Central memory CD4-positive, alpha-beta T cell (primary cell): ENCODE data around the gene MYH10.

Experiments used
- DNase-seq: peaks from one replicate; pipeline ENCODE4 v3.0.0; 2022

The MYH10 gene

GRCh38 chr17:8602679-8603078 lies 27.8 kb downstream of the MYH10 start:
- no peak for DNase-seq

DNA sequence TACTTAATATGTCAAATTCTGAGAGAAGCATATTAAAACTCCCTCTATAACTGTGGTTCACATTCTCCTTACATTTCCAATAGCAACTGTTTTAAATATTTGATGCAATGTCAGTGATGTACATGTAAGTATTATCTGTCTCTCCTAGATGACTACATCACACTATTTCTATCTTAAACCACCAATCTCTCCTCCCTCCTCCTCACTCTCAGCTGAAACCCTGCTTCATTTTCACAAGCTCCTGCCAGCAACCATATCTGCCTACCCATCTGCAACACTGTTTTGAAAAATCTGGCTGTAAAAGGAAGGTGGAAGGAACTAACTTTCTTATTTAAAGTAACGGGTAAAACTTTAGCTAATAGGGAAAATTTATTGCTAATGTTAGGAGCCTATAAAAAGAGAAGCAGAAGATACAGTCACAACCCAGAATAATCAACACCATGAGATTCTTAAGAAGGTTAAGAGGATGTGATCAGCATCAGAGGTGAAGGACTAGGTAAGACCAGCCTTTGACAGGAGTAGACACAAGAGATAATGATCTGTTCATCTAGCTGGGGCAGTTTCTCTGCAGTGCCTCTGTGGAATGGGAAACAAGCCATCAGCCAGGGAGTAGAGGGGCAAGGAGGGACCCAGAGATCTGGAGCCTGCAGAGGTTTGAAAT lies 31.0 kb downstream of the MYH10 start:
- no peak for DNase-seq

DNA sequence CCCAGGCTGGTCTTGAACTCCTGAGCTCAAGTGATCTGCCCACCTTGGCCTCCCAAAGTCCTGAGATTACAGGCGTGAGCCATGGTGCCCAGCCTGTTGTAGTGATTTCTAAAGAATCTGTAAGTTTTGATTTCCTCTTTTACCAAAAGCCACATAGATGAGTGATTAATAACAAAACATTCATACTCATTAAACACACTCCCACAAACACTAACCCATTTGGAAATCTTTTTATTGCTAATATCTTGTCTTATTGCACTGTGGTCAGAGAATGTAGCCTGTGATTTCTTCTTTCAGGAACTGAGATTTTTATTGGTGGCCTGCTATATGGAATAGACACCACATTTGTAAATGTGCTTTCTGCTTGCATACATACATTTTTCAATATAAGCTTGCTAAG lies 31.6 kb downstream of the MYH10 start:
- no peak for DNase-seq

GRCh38 chr17:8593830-8594229 lies 36.7 kb downstream of the MYH10 start:
- DNase-seq, result no peak

GRCh38 chr17:8593276-8593675 lies 37.2 kb downstream of the MYH10 start:
- no peak for DNase-seq

- DNase-seq, result no peak
Measured at GRCh38 chr17:8588877-8589554, 41.5 kb downstream of the MYH10 start.

- no peak for DNase-seq
Measured at GRCh38 chr17:8586766-8587165, 43.8 kb downstream of the MYH10 start.

DNA sequence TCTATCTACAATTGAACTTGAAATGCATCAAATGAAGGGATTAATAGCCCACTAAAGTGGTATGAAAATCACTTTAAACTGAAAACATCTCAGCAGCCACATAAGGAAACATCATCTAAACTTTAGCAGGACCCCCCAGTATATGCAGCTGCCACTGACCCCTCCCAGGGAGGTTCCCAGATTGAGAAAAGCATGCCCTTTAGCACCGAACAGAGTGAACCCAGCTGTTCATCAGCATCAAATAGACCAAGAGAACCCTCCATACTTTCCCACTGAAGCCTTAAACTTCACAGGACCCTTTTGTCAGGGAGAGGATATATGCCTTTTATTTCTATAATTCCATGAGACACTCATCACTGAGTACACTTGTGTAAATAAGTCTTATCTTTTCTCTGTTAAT lies 44.6 kb downstream of the MYH10 start:
- no peak for DNase-seq

GRCh38 chr17:8583954-8584353 lies 46.6 kb downstream of the MYH10 start:
- DNase-seq, result no peak

- no peak for DNase-seq
Measured at GRCh38 chr17:8580952-8581658, 49.4 kb downstream of the MYH10 start.

GRCh38 chr17:8577868-8578267 lies 52.7 kb downstream of the MYH10 start:
- DNase-seq, result no peak

- no peak for DNase-seq
Measured at GRCh38 chr17:8576559-8577294, 53.8 kb downstream of the MYH10 start.

GRCh38 chr17:8574687-8575086 lies 55.8 kb downstream of the MYH10 start:
- no peak for DNase-seq

GRCh38 chr17:8572764-8573163 lies 57.8 kb downstream of the MYH10 start:
- no peak for DNase-seq

GRCh38 chr17:8563981-8564602 lies 66.4 kb downstream of the MYH10 start:
- DNase-seq, result no peak

DNA sequence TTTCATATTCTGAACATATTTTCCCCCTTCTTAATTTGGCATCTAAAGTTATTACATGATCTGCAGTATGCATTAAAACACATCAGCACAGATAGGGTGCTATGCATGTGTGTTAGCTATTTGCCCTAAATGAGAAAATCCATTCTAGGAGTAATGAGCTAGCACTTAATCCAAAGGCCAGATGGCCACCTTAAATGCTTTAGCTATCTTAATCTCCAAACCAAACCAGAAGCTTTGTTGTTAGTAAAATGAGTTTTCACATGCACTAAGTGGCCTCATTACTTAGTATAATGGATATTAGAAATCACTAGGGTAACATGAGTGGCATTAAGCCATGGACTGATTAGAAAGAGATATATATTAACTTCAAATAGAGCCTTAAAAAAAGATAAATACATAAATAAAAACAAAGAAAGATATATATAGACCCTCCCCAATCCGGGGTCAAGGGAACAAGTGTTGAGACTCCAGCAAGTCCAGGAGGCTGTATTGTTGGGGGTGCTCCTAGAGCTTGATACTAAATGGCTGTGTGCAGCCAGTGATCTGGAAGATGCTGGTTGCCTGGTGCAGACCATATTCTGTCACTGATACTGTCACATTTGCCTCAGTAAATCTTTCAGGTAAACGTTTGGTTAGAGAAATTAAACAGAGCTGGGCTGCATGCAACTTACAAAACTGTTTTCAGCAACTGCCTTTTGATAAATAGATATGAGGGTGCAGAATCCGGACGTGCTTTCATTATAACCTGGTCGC lies 67.3 kb downstream of the MYH10 start:
- no peak for DNase-seq

DNA sequence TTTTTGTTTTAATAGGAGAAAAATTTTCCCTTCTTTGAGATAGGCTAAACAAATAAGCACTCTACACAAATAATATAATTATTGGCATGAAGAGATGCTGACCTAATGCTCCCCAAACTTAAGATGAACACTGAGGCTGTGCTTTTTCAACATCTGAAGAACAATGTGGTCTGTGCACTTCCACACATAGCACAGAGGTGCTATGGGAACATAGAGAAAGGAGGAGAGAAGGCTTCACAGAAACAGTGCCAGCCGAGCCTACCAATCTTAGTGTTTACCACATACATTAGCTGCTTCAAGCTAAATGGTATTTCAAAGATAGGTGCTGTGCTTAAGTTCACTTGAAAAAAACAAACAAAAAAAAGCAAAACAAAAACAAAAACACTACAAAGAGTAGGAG lies 72.4 kb downstream of the MYH10 start:
- DNase-seq, result no peak

- no peak for DNase-seq
Measured at GRCh38 chr17:8557176-8557806, 73.2 kb downstream of the MYH10 start.

GRCh38 chr17:8556074-8556473 lies 74.5 kb downstream of the MYH10 start:
- DNase-seq, result no peak

DNA sequence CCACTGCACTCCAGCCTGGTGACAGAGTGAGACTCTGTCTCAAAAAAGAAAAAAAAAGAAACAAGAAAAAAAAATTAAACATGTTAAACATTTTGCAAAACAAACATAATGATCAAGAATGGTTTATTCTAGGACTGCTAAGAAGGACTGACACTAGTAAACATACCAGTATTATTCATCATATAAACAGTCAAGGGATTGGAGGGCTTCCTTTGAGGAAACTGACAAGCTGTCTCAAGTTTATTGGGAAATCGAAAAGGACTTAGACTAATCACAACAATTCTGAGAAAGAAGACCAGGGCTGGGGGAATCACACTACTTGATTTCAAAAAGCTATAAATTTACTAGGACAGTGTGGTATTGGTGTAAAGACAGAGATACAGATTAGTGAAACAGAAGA lies 75.5 kb downstream of the MYH10 start:
- DNase-seq, result no peak

DNA sequence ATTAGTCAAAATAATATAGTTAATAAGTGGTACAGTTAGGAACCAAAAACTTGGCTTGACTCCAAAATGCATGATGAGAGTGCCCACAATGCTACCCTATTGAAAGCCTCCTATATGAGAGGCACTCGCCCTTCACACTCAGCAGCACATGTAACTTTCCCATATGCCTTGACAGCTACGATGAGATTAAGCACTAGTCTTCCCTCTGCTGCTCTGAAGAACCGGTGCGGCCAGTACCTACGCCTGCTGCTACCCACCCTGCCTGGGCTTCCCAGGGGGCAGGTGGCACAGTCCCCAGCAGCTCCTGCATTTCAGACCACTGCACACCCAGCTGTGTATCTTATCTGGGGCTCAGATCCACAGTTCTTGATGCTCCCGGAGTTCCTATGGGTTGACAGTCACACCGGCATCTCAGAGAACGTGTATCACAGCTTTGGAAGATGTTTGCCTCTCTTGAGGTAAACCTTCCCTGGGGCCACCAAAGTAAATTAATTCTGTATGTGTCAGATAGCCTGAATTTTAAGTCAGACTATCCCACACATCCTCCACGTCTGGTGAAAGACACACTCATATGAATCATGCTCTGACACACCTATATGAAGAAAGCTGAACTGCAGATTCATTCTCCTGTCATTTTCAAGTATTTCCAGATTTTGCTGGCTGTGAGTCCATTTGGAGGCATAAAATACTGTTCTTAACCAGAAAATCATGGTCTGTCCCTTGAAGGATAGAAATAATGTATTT lies 77.8 kb downstream of the MYH10 start:
- DNase-seq, result no peak
